ENCODE data around the gene C19orf81.
A peak's percentile ranks its signal among the peaks of the same experiment; 100 is the strongest.
"Not testable (repeated sequence)": the region's sequence is repeated elsewhere in the genome, so short reads cannot be mapped to it uniquely, and the experiment has no call there.

Gene C19orf81

GRCh38 chr19:50649433-50650391 lies at the start of gene C19orf81:
Gene C19orf81 (plus strand): TSS chr19:50649445. CDS start chr19:50649445, 0 bp downstream.
- DNase-seq = no peak

DNA sequence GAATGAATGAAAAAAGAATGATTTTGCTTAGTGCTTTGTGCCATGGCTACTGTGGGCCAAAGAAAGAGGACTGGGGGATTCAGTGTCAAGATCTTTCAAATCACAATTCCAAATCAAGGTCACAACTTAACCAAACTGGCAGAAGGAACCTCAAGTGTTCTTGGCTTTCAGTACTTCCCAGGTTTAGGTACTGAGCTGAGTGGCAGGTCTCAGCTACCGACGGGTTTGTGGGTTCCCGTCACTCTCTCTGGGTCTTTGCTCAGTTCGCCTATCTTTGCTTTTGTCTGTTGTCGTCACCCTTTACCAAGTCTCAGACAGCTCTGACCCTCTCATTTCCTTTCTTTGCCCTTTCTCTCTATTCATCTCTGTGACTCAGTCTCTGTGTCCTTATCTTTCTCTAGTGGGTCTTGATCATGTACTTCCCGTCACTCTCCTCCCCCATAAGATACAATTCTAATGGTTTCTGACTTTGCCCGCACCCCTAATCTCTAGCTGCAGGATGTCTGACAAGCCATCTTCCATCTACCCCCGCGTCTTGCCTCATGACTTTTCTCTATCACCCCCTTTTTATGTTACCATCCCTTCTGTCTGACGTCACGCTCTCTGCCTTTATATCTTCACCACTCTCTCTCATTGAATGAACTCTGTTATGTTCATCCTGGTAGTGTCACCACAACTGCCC lies 47.7 kb upstream of the C19orf81 start:
- DNase-seq = no peak

- DNase-seq = no peak
Measured at GRCh38 chr19:50602089-50602422, 47.2 kb upstream of the C19orf81 start.

DNA sequence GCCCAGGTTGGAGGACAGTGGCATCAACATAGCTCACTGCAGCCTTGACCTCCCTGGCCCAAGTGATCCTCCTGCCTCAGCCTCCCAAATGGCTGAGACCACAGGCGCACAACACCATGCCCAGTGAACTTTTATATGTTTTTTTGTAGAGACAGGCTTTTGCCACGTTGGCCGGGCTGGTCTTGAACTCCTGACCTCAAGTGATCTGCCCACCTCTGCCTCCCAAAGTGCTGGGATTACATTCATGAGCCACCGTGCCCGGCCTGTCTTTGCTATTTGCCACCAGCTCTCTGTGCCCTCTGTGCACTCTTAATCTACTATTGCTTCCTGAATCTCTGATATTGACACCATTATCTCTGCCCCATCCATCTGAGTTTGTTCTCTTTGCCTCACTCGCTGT lies 46.7 kb upstream of the C19orf81 start:
- no peak for DNase-seq

DNA sequence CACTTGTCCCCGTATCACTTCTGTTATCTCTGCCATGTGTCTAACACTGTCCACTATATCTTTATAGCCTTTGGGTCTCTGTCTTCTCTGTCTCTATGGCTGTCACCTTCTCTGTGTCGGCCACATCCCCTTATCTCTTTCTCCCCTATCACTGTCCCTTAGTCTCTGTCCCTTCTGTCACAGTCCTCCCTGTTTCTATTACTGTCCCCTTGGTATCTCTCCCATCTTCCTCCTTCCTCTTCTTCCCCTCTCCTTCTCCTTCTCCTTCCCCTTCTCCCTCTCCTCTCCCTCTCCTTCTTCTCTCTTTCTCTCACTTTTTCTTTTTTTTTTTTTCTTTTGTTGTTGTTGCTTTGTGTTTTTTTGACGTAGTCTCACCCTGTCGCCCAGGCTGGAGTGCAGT lies 46.3 kb upstream of the C19orf81 start:
- no peak for DNase-seq

DNA sequence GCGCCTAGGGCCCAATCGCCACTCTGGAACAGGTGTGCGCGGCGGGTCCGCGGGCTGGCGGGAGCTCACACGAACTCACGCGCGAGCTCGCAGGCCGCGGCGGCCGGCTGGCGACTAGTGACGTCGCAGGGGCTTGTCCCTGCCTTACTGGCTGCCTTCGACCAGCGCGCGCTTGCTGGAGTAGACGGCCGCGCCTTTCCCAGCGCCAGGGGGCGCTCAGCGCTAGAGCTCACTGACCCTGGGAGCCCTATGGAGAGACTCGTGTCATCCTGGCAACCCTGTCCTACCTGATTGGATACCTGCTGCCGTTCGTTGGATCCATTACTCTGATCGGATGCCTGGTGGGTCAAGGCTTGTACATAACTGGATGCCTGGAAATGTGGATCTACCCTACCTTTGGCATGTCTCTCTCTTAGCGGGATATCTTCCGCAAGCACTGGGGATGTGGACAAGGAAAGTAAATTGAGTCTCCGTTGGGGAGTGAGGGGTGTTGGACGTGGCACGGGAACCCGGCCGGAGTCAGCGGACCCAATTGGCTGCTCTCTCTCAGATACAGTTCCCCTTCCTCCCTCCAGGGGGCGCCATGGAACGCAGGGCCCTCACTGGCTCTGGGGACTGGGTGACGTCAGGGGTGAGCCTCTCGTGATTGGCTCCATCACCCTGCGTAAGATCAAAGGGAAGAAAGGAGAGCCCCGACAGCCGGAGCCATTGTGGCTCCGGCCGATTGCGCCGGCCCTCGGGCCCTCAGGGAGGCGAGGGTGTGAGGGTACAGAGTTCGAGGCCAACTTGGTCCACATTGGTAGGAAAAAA lies 44.8 kb upstream of the C19orf81 start:
- DNase-seq = peak; percentile 20

GRCh38 chr19:50606059-50606836 lies 43.0 kb upstream of the C19orf81 start:
- DNase-seq = peak; percentile 14

GRCh38 chr19:50607388-50607787 lies 41.9 kb upstream of the C19orf81 start:
- DNase-seq = no peak

DNA sequence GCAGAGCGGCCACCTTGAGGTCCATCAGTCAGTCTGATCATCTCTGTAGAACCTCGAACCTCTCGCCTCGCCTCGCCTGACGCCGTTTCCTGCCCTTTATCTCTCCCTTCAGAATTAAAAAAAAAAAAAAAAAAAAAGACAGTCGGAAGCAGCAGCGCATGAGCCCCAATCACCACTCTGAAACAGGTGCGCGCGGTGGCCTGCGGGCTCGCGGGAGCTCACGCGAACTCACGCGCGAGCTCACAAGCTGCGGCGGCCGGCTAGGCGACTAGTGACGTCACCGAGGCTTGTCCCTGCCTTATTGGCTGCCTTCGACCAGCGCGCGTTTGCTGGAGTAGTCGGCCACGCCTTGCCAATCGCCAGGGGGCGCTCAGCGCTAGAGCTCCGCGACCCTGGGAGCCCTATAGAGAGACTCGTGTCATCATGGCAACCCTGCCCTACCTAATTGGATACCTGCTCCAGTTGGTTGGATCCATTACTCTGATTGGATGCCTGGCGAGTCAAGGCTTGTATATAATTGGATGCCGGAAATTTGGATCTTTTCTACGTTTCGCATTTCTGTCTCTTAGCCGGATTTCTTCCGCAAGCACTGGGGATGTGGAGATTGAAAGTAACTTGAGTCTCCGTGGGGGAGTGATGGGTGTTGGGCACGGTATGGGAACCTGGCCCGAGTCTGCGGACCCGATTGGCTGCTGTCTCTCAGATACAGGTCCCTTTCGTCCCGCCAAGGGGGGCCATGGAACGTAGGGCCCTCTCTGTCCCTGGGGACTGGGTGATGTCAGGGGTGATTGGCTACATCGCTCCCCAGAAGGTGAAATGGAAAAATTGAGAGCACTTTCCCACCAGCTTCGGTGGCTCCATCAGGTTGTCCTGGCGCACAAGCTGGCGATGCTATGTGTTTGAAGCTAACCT lies 41.1 kb upstream of the C19orf81 start:
- peak; percentile 92 for DNase-seq

- not testable (repeated sequence) for DNase-seq
Measured at GRCh38 chr19:50612504-50613404, 36.5 kb upstream of the C19orf81 start.

- DNase-seq = not testable (repeated sequence)
Measured at GRCh38 chr19:50618379-50618778, 30.9 kb upstream of the C19orf81 start.

- not testable (repeated sequence) for DNase-seq
Measured at GRCh38 chr19:50619184-50619583, 30.1 kb upstream of the C19orf81 start.

- DNase-seq = not testable (repeated sequence)
Measured at GRCh38 chr19:50620394-50620906, 28.8 kb upstream of the C19orf81 start.

GRCh38 chr19:50624949-50625600 lies 24.2 kb upstream of the C19orf81 start:
- DNase-seq = no peak

DNA sequence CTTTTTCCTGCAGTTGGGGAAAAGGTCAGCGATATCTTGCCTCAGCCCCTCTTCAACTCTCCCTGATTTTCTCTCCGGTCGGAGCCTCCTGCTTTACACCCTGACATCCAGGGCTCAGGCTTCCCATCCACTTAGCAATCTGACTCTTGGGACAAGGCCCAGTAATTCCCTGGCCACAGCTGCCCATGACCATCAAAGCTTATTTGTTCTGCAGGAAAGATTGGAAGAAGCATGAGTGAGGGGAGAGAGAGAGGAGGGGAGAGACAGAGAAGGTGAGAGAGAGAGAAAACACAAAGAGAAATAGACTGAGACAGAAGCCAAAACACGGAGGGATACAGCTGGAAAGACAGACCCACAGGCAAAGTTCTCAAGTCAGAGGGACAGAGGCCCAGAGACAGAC lies 23.2 kb upstream of the C19orf81 start:
- DNase-seq = no peak

DNA sequence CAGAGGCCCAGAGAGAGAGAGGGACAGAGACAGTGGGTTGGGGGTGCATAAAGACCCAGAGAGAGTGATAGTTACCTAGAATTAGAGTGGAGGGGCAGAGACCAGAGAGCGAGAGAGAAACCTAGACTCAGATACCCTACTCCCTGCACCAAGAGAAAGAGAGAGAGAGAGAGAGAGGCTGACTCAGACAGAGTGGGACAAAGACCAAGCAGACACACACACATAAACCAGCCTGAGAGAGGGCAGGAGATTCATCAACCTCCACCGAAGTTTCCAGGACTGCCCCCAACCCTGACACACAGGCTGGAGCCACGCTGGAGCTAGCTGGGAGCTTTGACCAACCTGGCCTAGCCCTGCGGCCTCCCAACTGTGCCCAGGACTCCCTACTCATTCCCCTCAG lies 22.4 kb upstream of the C19orf81 start:
- no peak for DNase-seq

DNA sequence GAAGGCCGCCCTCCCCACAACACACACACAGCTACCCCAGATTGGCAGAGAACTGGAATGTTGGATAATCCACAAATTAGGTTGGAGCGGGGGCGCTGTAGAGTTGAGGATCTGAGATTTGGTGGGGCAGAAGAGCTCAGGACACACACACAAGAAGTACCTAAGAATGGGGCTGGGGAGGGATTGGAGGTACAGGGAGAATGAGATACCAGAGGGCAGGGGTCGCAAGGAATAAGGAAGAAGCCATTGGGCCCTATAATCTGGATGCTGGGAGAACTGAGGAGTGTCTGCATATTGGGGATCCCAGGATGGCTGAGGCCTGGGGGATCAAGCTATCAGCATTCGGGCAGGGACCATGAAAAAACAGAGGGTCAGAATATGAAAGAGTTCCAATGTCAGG lies 21.1 kb upstream of the C19orf81 start:
- no peak for DNase-seq

DNA sequence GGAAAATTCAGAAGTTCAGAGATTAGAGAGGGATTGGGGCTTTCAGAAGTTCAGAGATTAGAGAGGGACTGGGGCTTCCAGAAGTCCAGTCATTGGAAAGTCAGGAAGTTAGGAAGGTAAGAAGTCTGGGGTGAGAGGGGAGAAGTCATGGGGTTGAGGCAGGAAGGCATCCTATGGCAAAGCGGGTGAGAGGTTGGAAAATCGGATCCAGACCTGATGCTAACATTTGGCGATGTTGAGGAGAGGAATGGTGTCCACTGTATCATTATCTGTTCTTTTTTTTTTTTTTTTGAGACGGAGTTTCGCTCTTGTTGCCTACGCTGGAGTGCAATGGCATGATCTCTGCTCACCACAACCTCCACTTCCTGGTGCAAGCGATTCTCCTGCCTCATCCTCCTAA lies 20.7 kb upstream of the C19orf81 start:
- no peak for DNase-seq

DNA sequence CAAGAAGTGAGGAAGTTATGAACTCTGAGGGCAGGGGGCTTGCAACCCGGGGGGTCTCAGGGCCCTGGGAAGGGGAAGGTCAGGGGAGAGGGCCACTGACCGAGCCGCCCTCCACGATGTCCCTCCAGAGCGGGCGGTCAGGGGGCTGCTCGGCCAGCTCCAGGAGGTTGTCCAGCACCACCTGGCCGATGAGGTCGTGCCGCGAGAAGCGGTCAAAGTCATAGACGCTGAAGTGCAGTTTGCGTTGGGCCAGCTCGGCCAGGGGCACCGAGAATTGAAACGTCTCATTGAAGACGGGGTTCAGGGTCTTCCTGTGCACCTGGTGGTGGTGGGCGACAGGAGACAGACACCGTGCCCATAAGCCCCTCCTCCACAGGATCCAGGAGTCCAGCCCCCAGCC lies 20.1 kb upstream of the C19orf81 start:
- no peak for DNase-seq

All from stimulated activated CD4-positive, alpha-beta T cell treated with anti-CD3 and anti-CD28 coated beads, Interleukin-15, amount 100 ng/mL, for 24 hours (primary cell).